GM18526 (cell line): ENCODE measurements around the gene VAPA.

ENCODE experiments used
- POLR2A ChIP-seq: IDR thresholded peaks from 3 replicates; pipeline ENCODE4 v1.6.1; 2011; ENCODE audit not compliant: insufficient read length; ENCODE audit errors: extremely low read depth

VAPA gene, protein sequence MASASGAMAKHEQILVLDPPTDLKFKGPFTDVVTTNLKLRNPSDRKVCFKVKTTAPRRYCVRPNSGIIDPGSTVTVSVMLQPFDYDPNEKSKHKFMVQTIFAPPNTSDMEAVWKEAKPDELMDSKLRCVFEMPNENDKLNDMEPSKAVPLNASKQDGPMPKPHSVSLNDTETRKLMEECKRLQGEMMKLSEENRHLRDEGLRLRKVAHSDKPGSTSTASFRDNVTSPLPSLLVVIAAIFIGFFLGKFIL

DNA sequence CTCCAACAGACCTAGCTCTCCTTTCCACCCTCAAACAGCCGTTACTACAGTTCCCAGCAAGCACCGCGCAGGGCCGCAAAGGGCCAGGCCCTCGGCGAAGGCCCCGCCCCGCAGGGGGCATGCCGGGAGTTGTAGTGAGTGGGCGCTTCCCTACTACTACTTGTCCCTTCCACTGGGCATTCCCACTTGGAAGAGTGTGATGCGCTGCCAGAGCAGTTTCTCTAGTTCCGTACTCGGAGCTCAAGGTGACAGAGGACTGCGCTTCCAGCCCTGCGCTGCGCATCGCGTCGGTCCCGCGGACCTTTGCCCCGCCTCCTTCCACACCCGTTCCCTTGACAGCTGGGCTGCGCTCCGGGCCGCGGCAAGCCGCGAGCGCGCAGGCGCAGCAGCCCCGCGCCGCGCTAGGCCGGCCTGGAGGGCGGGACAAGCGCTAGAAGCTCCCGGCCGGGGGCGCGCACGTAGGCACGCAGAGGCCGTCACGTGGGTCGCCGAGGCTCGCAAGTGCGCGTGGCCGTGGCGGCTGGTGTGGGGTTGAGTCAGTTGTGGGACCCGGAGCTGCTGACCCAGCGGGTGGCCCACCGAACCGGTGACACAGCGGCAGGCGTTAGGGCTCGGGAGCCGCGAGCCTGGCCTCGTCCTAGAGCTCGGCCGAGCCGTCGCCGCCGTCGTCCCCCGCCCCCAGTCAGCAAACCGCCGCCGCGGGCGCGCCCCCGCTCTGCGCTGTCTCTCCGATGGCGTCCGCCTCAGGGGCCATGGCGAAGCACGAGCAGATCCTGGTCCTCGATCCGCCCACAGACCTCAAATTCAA lies at the start of gene VAPA:
VAPA (plus strand) TSS at position 491 of the 808 bp plus-strand sequence; CDS start at position 732, 241 bp downstream.
- peak; percentile 87 for TF ChIP-seq POLR2A

DNA sequence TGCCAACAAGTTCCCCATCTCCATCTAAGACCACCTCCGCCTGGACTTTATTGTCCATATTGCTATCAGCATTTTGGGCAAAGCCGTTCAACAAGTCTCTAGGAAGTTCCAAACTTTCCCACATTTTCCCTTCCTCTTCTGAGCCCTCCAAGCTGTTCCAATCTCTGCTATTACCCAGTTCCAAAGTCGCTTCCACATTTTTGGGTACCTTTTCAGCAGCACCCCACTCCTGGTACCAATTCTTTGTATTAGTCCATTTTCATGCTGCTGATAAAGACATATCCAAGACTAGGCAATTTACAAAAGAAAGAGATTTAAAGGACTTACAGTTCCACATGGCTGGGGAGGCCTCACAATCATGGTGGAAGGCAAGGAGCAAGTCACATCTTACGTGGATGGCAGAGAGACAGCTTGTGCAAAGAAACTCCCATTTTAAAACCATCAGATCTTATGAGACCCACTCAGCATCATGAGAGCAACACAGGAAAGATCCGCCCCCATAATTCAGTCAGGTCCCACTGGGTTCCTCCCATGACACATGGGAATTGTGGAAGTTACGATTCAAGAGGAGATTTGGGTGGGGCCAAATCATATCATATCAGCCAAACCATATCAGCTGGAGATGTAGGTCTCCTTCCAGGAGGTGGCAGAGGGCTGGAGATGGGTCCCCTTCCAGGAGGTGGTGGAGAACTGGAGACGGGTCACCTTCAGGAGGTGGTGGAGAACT lies 47.9 kb upstream of the VAPA start:
- TF ChIP-seq POLR2A = no peak

DNA sequence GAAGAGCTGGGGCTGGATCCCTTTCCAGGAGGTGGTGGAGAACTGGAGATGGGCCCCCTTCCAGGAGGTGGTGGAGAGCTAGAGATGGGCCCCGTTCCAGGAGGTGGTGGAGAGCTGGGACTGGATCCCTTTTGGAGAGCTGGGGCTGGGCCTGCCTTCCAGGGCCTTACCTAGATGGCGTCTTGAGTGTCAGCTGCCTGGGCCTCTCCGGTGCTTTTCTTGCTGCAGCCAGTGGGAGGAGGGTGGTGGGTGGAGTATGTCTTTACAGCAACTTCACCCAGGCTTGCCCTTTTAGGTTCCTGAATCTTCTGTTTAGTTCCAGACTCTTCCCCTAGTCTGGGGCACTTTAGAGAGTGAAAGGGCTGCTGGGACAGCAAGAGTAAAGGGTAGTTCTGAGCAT lies 47.2 kb upstream of the VAPA start:
- TF ChIP-seq POLR2A = no peak

DNA sequence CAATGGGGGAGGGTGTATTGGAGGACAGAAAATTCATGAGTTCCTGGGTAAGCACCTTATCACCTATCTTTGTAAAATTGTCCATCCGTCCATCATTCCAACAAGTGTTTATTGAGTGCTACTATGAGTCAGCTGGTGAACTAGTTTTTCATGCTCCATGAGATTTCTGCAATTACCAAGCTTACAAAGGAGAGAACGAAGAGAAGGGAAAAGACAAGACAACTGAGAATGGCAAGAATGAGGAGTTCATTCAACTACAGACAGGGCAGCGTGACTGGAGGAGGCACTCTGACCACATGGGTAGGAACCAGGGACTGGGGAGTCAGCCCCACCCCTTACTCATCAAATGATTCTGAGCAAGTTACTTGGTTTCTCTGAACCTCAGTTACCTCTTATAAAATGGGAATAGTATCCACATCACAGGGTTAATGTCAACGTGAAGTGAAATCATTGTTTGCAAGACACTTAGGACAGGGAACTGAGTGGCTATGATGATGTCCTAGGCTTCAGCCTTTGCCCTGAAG lies 46.7 kb upstream of the VAPA start:
- no peak for TF ChIP-seq POLR2A

DNA sequence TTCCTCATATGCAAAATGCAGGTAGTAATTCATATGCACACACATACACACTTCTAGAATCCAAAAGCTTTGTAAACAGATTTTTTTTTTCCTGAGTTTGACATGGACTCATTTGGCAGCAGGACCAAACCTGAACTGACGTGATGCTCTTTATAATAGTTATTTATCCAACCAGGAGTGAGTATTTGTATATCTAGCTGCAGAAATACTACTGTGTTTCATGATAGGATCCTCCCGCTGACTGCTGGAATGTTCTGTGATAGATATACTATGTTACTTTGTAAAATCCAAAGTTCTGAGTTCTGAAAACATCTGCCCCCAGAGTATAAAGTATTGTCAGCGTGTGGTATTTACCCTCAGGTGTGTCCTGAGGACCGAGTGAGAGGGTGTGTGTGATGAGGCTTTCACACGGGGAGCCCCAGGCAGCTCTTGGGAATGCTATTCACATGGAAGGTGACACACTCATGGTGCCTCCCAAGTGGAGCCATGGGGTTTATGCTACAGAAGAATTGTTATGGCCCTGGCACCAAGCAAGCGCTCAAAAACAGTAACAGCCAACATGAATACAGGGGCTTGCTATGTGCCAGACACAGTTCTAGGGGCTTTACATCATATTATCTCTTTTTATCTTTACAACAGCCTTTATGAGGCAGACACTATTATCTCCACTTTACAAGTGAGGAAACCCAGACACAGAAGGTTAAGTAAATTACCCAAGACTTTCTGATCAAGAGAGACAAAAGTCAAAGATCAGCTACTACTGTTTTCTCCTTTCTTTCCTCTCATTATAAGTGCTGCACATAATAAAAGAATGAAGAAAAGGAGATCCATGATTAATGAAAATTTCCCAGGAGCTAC lies 44.7 kb upstream of the VAPA start:
- TF ChIP-seq POLR2A = no peak

DNA sequence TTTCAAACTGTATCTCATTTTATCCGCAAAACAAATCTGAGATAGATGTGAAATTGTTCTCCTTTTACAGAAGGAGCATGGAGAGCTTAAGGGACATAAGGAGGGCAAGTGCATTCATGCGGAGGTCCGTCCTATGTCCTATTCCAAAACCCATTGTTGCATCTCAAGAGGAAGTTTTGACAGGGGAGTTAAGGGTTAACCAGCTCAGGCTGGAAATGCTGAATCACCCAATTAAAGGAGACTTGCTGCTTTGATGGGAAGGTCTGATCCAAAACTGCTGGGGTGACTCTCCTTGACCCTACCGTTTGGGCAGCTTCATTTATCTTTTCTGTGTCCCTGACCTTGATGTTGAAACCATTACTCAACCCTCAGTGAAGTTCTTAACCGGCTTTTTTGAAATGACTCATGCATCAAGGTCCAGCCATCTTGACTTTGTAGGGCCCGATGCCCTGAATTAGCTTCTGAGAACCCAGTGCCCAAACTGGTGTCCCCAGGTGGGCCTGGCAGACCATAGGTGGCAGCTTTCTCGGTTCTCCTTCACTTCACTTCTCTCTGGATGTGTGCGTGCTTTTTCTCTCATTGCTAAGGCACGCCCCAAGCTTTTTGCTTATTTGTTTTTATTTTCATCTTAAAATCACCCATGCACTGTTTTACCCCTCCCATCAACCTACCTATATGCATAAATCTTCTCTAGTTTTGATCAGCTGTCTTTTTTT lies 43.9 kb upstream of the VAPA start:
- TF ChIP-seq POLR2A = no peak

DNA sequence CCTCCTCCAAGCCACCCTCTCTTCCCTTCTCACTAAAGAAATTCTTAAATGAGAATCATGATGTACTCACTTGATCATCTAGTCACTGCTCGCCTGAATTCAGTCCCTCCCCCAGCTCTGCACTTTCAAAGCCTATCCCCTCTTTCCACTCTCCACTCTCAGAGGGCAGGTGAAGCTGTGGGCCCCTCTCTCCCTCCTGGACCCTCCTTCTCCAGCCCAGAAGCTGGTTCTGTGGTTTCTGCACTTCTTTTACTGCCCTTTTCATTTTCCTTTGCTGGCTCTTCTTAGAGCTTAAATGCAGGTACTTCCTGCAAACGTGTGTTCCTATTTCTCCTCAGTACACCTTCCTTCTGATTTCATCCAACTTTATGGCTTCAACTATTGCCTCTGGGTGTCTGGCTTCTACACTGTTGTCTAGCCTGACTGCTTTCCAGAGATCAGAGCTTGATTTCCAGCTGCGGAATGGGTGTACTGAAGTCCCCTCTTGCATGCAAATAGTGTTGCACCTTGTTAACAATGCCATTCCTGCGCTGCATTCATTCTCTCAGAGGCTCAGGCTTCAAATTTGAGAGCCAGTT lies 43.3 kb upstream of the VAPA start:
- TF ChIP-seq POLR2A = no peak

DNA sequence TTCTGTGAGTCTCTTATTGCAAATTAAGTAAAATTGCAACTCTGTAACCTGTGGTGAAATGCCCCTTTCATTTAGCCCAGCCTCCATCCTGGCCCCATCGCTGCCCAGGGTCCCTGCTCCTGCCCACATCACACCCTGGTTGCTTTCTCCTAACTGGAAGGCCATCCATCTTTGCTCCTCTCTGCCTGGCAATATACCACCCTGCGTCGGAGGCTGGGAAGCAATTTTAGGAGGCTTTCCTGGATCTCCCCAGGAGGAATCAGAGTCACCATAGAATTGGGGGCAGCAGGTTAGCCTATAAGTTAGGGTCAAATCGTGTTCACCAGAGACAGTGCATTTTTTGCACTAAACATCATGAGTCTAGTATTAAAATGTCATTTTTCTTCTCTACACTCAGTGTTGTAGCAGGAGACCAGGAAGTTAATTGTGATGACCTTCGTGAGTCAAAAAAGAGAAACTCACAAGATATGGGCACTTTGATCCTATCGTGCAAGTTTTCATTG lies 42.5 kb upstream of the VAPA start:
- no peak for TF ChIP-seq POLR2A

DNA sequence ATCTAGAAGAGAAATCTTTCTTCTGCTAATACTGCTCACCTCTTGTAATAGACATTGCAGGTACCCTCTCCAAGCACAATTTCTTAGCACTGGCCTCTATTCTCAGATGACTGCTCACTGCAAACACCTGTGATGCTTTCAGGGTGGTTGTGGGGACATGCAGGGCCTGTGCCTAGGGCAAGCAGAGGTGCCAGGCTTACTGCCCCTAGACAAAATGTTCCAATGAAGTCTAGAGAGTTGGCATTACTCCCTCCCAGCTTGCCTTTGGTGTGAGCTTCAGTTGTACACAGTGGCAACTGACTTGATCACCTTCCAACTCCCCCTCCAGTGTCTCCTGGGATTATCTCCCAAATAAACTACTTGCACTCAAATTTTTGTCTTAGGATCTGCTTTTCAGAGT lies 41.0 kb upstream of the VAPA start:
- TF ChIP-seq POLR2A = no peak

DNA sequence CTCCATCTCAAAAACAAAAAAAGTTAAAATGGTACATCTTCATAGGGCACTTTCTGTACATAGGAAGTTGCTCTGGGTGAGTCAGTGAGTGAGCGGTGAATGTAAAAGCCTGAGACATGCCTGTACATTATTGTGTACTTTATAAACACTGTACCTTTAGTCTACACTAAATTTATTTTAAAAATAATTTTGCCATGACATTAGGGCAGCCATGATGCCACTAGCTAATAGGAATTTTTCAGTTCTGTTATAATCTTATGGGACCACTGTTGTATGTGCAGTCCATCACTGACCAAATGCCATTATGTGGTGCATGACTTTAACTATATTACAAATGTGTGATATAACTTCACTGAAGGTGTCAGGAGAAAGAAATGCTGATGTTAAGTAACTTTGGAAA lies 39.1 kb upstream of the VAPA start:
- TF ChIP-seq POLR2A = no peak

DNA sequence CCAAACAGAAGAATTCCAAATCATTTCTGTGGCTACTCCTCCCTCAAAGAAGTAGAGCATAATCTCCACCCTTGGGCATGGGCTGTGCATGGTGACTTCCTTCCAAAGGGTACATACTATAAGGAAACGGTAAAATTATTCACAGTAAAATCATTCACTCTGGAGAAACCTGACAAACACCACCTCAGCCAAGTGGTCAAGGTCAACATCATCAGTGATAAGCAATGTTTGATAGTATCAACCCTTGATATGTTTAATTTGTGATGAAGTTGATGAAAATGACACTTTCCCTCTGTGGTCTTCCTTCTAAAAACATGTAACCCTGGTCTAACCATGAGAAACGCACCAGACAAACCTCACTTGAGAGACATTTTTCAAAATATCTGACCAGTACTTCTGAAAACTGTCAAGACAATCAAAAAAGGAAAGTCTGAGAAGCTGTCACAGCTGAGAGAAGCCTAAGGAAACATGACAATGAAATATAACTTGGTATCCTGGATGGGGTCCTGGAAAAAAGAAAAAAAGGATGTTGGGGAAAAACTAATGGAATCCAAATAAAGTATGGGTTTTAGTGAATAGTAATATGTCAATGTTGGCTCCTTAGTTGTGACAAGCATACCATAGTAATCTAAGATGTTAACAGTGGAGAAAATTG lies 37.5 kb upstream of the VAPA start:
- no peak for TF ChIP-seq POLR2A

DNA sequence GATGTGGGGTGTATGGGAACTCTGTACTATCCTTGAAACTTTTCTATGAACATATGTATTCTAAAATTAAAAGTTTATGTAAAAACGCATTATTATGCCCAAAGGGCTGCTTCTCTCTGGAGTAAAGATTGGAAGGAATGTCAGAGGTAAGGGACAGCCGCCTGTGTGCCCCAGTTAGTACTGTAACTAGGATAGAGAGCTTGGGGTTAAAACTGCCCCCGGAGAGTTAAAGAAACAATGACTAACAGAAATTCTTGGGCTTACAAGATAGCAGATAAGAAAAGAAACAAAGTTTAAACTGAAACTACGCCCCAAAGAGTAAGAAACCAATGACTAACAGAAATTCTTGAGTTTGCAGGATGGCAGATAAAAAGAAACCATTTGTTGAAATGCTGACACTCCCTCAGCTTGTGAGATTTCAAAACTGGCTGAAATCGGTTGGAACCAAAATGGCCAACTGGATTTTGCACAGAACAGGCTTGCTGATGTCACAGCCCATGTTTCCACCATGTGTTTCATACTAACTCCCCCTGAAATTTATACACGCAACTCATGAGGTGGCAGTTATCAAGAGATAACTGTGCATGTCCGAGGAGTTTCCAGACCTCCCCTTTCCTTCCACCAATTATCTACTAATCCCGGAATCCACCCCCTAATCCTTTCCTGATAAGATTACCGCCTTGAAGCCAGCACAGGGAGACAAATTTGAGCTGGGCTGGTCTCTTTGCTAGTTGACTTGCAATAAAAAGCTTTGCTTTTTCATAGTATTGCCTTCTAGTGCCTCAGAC lies 36.8 kb upstream of the VAPA start:
- TF ChIP-seq POLR2A = no peak
